GM18505 (cell line): Measurements from ENCODE around the gene TNRC6C.
"Not testable (repeated sequence)": the region's sequence is repeated elsewhere in the genome, so short reads cannot be mapped to it uniquely, and the experiment has no call there.

Experiments
- ATAC-seq: cut with Tn5 transposase; IDR thresholded peaks from one replicate; pipeline ENCODE4 v1.9.1; 2021; ENCODE audit not compliant: unreplicated experiment
- POLR2A ChIP-seq: IDR thresholded peaks from 4 replicates; pipeline ENCODE4 v1.6.1; 2011; ENCODE audit warnings: borderline replicate concordance; ENCODE audit not compliant: insufficient read depth, insufficient read length; ENCODE audit errors: extremely low read depth

The TNRC6C gene

DNA sequence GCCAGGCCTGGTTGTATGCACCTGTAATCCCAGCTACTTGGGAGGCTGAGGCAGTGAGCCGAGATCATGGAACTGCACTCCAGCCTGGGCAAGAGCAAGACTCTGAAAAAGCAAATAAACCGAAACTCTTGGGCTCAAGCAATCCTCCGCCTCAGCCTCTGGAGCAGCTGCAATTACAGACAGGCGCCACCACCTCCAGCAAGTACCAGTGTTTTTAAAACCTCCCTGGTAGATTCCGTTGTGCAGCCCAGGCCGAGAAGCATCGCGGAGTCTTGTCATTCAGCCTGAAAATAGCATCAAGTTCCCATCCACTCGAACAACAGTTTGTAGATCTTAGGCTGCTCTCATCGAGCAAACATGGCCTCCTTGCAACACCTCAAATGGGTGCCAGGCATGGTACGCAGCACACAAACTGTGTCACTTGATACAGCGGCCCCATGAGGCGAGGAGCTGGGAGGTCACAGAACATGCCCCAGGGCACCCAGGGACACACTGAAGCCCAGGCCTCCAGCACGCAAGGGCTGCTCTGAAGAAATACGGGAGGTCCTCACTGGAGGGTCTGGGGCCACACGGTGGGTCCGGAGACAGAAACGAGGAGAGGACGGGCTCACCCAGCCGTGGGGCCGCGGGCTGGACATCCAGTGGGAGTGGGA is 152.0 kb downstream of the TNRC6C start:
- no peak for ATAC-seq
- no peak for TF ChIP-seq POLR2A

DNA sequence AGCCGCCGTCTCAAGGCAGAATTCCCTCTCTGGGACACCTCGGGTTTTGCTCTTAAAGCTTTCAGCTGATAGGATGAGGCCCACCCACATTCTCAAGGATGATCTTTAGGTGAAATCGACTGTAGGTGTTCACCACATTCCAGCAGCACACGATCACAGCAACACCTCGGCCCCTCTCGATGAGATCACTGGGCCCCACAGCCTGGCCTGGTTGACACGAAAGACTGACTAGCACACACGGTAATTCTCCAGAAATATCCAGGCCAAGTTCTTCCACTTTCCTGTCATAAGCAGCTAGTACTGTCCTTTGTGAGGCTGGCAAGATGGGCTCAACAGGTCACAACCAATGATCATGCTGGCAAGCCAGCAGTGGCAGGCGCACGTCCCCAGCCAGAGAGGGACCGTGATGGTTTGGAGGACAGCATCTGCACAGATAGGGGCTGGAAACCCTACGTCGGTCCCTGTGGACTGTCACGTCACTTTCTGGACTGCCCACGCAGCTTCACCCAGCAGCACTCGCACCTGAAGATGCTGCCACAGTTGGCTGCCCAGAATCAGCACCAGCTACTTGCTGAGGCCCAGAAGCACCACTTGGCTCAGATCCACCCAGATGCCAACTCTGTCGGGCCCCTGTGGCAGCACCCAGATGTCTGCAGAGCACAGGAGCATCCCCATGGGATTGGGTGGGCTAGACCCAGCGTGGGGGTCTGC is 152.7 kb downstream of the TNRC6C start:
- no peak for TF ChIP-seq POLR2A
- ATAC-seq = no peak

DNA sequence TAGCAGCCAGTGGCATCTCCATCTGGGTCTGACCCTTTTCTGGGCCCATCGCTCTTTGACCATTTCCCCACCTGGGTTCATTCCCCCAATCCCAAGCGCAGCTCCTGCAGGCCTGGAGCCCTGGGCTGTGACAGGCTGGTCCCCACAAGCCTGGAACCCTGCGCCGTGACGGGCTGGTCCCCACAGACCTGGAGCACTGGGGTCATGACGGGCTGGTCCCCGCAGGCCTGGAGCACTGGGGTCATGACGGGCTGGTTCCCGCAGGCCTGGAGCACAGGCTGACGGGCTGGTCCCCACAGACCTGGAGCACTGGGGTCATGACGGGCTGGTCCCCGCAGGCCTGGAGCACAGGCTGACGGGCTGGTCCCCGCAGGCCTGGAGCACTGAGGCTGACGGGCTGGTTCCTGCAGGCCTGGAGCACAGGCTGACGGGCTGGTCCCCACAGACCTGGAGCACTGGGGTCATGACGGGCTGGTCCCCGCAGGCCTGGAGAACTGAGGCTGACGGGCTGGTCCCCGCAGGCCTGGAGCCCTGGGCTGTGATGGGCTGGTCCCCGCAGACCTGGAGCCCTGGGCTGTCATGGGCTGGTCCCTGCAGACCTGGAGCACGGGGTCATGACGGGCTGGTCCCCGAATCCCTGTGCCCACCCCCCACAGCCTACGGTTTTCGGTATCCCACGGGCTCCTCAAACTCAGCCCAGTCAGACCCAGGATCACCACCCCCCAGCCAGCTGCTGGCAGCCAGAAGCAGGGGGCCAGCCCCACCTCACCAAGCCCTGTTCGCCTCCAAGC is 153.4 kb downstream of the TNRC6C start:
- peak; percentile 7 for TF ChIP-seq POLR2A
- no peak for ATAC-seq

DNA sequence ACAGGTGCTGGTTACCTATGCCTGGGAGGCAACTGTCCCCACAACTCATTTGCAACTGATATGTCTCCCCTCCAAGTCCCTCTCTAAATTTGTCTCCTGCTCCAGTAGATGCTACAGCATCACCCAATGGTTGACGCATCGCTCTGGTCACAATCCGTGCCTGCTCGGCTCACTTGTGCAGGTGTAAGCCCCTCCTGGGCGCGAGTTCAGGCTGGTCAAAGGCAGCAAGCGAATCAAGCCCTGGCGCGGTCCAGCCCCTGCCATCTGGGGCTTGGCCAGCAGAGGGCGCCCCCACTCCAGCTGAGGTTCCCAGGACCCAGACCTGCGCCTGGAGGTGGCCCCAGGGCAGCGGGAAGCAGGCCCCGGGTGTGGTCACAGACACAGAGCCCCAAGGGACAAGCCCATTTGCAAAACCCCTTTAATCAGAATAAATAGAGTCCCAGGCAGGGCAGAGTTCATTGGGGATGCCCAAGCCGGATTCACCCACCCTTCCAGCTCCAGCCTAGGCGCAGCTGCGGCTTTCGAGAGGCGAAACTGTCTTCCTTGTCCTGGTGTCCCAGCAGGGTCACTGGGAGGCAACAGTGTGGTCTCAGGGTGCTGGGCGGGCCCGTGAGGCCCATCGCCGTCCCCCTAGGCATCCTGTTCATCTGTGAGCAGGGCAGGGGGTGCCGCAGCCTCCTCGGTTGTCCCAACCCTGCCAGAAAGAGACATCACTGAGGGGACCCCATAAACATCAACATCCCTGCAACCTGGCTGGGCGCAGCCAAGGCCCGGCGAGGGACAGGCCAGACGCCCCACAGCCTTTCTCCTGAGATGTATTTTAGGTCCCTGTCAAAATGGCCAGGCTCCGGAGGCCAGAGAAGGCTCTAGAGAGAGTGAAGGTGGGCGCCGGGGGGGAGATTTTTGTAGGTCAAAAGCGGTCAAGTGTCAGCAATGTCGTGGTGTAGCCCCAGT is 154.3 kb downstream of the TNRC6C start:
- ATAC-seq = no peak

DNA sequence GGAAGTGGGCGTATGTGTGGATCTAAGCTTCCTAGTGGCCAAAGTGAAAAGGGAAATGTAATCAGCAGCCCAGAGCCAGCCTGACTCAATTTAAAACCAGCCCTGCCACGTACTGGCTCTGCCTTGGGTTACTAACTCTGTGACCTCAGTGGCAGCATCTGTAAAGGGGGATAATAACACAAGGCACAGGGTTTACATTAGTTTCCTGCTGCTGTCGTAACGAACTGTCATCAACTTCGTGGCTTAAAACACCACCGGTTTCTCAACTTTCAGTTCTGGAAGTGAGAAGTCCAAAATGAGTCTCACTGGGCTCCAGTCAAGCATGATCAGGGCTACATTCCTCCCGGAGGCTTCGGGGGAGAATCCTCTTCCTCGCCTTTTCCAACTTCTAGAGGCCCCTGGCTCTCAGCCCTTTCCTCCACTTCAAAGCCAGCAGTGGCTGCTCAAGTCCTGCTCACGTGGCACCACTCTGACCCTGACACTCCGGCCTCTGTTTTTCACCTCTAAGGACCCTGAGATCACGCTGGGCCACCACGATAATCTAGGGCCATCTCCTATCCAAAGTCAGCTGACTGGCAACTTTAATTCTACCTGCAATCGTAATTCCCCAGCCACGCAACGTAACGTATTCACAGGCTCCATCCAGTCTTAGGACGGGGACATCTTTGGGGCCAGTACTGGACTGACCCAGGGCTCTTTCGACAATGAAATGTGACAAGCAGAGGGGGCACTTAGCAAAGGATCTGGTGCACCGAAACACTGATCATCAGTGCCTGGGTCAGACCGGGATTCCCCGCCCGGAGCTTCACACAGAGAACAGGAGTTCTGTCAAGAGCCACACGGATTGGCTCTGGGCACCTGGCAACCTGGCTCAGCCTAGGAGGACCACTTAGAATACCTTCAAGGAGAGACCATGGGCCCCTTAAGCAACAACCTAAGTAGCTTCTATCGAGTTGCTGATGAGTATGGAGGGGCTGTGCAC is 155.6 kb downstream of the TNRC6C start:
- no peak for ATAC-seq
- TF ChIP-seq POLR2A = no peak

More for the DNA sequence above, 154.3 kb downstream of the TNRC6C start:
- peak; percentile 19 for TF ChIP-seq POLR2A

DNA sequence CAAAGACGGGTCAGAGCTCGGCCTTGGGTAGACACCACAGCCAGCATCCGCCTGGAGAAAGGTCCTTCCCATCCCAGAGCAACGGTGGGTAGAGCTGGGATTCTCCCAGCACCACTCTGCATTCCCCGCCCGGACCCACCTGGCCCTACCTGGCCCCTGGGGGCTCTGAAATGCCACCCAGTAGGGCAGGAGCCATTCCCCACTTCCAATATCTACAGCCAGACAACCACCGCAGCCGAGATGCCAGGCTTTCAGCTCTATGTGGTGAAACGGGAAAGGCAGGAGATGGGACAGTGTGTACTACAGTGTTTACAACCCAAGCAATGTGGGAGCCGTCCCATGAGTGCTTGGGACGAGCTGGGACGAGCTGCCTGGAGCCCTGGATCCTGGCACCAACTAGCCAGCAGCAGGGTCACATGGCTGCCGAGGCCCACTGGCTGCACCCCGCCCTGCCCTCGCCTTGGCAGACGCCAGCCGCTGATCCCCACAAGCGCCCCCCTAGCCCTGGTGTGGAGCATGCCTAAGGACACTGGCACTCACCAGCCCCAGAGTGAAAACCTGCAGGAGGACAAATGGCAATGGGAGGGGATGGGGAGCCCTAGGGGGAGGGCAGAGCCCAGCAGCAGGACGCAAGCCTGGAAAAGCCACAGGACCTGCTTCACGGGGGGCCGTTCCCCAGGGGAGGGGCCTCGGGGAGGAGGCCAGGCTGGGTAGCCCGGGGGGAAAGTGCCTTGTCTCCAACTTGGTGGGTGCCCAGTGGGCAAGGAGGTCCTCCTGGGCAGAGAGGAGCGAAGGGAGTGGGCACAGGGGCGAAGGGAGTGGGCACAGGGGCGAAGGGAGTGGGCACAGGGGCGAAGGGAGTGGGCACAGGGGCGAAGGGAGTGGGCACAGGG is 156.6 kb downstream of the TNRC6C start:
- TF ChIP-seq POLR2A = peak; percentile 18
- ATAC-seq = no peak

DNA sequence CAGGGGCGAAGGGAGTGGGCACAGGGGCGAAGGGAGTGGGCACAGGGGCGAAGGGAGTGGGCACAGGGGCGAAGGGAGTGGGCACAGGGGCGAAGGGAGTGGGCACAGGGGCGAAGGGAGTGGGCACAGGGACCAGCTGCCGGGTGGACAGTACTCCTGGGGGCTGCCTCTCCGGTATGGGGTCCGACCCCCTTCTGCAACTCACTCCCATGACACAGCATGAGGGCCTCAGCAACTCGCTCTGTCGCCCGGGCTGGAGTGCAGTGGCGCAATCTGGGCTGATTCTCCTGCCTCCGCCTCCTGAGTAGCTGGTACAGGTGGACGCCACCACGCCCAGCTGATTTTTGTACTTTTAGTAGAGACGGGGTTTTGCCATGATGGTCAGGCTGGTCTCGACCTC is 157.3 kb downstream of the TNRC6C start:
- not testable (repeated sequence) for ATAC-seq

DNA sequence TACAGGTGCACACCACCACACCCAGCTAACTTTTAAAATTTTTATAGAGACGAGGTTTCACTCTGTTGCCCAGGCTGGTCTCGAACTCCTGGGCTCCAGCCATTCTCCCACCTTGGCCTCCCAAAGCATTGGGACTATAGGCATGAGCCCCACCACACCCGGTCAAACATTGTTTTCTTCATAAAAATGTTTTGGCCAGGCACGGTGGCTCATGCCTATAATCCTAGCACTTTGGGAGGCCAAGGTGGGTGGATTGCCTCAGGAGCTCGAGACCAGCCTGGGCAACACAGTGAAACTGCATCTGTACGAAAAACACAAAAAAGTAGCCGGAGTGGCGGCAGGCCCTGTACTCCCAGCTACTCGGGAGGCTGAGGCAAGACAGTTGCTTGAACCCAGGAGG is 157.9 kb downstream of the TNRC6C start:
- no peak for TF ChIP-seq POLR2A
- no peak for ATAC-seq

DNA sequence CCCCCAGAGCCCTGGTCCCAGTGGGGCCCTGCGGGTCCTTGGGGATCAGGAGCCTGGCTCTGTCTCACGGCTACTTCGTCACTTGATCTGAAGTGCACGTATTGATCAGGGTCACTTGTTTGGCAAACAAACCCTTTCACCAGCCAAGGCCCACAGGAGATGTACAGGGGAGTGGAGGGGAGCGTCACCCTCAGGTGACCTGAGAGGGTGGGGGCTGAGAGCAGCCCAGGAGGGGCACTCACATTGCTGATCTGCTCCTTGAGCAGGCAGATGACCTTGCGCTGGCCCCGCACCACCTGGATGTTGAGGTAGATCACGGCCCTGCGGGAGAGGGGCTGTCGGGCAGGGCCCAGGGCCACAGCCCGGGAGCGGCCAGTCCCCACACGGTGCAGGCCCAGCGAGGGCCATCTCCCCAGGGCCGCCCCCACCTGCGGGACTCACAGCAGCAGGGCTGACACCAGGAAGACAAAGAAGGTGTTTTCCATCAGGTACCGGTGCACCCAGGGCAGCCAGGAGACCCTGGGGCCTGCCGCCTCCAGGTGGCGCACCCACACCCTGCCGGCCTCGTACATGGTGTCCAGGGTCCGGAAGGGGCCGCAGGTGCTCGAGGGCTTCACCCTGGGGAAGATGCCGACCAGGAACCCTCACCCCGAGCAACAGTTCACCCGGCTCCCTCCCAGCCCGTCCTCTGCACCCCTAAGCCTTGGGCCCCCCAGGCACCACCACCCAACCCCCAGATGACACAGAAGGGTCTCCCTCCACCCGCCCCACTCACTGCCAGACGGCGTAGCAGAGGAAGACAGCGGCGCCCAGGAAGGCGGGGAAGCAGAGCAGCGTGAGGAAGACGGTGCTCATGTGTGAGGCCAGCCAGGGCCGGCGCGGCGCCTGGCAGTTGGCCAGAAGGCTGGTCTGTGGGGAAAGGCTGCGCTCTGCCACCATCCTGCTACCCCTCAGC is 158.8 kb downstream of the TNRC6C start:
- no peak for TF ChIP-seq POLR2A

DNA sequence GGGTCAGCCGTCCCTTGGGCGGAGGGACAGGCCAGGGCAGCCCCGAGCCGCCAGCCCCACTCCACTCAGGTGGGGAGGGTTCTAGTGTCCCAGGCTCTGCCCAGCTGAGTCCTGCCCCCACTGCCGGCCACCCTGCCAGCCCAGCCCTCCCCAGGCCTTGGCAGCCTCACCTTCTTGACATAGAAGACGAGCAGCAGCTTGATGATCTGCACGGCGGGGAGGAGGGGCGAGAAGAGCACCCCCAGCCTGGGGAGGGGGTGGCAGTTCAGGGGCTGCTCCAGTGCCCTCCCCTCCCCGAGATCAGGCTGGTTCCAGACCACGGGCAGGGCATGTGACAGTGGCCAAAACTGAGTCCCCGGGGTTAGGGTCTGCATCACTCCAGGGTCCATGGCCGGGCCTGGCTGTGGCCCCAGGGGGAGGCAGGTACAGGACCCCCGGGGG is 160.3 kb downstream of the TNRC6C start:
- no peak for ATAC-seq
- peak; percentile 15 for TF ChIP-seq POLR2A

More for the DNA sequence above, 158.8 kb downstream of the TNRC6C start:
- no peak for ATAC-seq
